Measurements from ENCODE around the gene KLHL6. TPM values are rescaled to one million over a fixed set of nuclear protein-coding genes. Genes with fewer than 3 reads are reported as not detected.

The KLHL6 gene
- total RNA-seq, 1 donor from 2014 or later = not detected

GRCh38 chr3:183540501-183541234 is 14.8 kb downstream of the KLHL6 start:
- no peak for DNase-seq (ENCODE audit: low read depth)
- H3K4me3 ChIP-seq (ENCODE audit: low read depth, low read length) = no peak overlapping the region
- TF ChIP-seq CTCF (IDR thresholded peaks at IDR 0.05; ENCODE audit: insufficient read depth, low read length, poor library complexity, severe bottlenecking) = no peak
- no peaks in the 10 kb centered on the region for H3K27me3 ChIP-seq (ENCODE audit: control insufficient read depth, insufficient read depth, low read length)
- H3K36me3 ChIP-seq (ENCODE audit: control insufficient read depth, insufficient read depth, low read length) = no peaks in the 10 kb centered on the region

- Histone ChIP-seq H3K4me3 (ENCODE audit: low read depth, low read length) (no peak overlapping the region), H3K27me3 (ENCODE audit: control insufficient read depth, insufficient read depth, low read length) (no peaks in the 10 kb centered on the region), H3K36me3 (ENCODE audit: control insufficient read depth, insufficient read depth, low read length) (no peaks in the 10 kb centered on the region)
- no peak for TF ChIP-seq CTCF (IDR thresholded peaks at IDR 0.05; ENCODE audit: insufficient read depth, low read length, poor library complexity, severe bottlenecking)
- DNase-seq (ENCODE audit: low read depth) = no peak
Observed at GRCh38 chr3:183539811-183540210, 15.7 kb downstream of the KLHL6 start.

- H3K27me3 ChIP-seq (ENCODE audit: control insufficient read depth, insufficient read depth, low read length) = no peaks in the 10 kb centered on the region
- H3K4me3 ChIP-seq (ENCODE audit: low read depth, low read length) = no peak overlapping the region
- no peaks in the 10 kb centered on the region for H3K36me3 ChIP-seq (ENCODE audit: control insufficient read depth, insufficient read depth, low read length)
- no peak for DNase-seq (ENCODE audit: low read depth)
- TF ChIP-seq CTCF (IDR thresholded peaks at IDR 0.05; ENCODE audit: insufficient read depth, low read length, poor library complexity, severe bottlenecking) = no peak
Observed at GRCh38 chr3:183538486-183538885, 17.0 kb downstream of the KLHL6 start.

GRCh38 chr3:183537295-183537730 is 18.2 kb downstream of the KLHL6 start:
- H3K4me3 ChIP-seq (ENCODE audit: low read depth, low read length) = no peak overlapping the region
- no peaks in the 10 kb centered on the region for H3K36me3 ChIP-seq (ENCODE audit: control insufficient read depth, insufficient read depth, low read length)
- H3K27me3 ChIP-seq (ENCODE audit: control insufficient read depth, insufficient read depth, low read length) = peaks cover 2% of the 10 kb centered on the region
- DNase-seq (ENCODE audit: low read depth) = peak; percentile 61
- no peak for TF ChIP-seq CTCF (IDR thresholded peaks at IDR 0.05; ENCODE audit: insufficient read depth, low read length, poor library complexity, severe bottlenecking)

- Histone ChIP-seq H3K36me3 (ENCODE audit: control insufficient read depth, insufficient read depth, low read length) (no peaks in the 10 kb centered on the region), H3K4me3 (ENCODE audit: low read depth, low read length) (no peak overlapping the region), H3K27me3 (ENCODE audit: control insufficient read depth, insufficient read depth, low read length) (peaks cover 2% of the 10 kb centered on the region)
- no peak for DNase-seq (ENCODE audit: low read depth)
- no peak for TF ChIP-seq CTCF (IDR thresholded peaks at IDR 0.05; ENCODE audit: insufficient read depth, low read length, poor library complexity, severe bottlenecking)
Observed at GRCh38 chr3:183536238-183536880, 19.1 kb downstream of the KLHL6 start.

Measured in kidney epithelial cell (primary cell).